Iris pigment epithelial cell (primary cell): Measurements from ENCODE around the gene ULBP2.
"Not testable (repeated sequence)": the region's sequence is repeated elsewhere in the genome, so short reads cannot be mapped to it uniquely, and the experiment has no call there.

Source experiments
- DNase-seq: peaks from one replicate; pipeline ENCODE4 v3.0.0-alpha.2; 2011; ENCODE audit warnings: low read depth

The ULBP2 gene

DNA sequence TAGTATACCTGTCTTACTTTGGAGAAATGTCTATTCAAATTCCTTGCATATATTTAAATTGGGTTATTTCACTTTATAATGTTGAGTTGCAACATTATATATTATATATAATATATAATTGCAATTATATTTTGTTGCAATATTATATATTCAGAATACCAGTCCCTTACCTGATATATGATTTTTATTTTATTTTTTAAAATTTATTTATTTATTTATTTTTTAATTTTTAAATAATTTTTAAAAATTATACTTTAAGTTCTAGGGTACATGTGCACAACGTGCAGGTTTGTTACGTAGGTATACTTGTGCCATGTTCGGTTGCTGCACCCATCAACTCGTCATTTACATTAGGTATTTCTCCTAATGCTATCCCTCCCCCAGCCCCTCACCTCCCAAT, 14.8 kb upstream of the ULBP2 start:
- DNase-seq, result not testable (repeated sequence)

DNA sequence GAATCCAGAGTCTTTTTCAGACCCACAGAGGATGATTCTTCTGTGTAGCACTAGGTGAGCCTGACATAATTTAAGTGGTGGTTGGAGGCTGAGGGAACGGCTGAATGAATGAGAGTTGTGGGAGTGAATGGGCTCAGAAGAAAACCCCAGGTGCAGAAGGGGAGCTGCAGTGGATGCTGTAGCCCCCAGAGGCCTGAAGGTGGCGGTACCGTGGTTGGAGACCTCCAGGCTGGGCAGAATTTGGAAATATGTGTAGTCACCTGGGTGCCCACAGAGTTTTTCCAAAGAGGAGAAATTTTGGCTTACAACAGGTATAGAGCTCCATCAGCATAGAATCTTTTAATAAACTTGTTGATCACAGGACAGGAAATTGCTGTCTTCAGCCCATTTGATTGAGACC, 12.4 kb upstream of the ULBP2 start:
- no peak for DNase-seq

DNA sequence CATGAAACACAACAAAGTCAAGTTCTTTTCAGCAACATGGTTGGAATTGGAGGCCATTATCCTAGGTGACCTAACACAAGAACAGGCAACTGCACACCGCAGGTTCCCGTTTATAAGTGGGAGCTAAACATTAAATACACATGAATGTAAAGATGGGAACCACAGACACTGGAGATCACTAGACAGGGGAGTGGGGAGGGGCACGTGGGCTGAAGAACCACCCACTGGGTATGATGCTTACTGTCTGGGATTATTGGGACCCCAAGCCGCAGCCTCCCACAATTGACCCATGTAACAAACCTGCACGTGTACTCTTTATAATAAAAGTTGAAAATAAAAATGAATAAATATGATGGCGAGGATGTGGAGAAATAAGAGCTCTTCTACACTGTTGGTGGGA, 10.3 kb upstream of the ULBP2 start:
- no peak for DNase-seq

DNA sequence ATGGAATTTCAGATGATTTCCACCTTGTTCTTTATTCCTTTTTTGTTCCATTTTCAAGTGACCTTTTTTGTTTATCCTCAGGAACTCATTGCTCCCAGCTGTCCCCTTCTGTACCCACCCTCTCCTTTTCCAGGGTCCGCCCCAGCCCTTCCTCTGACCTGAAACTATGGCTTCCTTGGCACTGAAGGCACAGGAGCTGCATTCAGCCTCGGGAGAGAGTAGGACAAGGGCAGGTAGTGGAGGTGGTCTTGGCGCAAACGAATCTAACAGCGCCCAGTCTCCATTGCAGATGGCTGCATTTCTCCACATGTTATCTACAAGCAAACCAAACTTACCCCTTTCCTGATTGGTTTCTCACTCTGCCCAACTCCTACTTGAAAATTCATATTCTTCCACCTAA, 8.8 kb upstream of the ULBP2 start:
- no peak for DNase-seq

DNA sequence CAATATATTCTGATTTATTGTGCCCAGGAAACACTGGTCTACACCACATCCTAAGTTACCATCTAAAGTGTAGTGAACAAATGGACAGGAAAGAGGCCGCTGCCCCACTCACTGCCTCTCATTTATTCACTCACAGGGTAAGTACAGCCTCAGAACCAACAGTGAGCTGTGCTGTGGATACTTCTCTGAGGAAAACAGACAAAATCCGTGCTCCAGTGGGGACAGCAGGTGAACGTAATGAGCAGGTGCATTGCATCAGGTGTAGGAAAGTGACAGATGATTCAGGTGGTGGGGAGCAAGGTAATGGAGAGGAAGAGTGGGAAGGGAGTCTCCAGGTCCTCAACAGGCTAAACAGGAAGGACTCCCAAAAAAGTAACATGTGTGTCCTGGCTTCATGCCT, 8.4 kb upstream of the ULBP2 start:
- no peak for DNase-seq

DNA sequence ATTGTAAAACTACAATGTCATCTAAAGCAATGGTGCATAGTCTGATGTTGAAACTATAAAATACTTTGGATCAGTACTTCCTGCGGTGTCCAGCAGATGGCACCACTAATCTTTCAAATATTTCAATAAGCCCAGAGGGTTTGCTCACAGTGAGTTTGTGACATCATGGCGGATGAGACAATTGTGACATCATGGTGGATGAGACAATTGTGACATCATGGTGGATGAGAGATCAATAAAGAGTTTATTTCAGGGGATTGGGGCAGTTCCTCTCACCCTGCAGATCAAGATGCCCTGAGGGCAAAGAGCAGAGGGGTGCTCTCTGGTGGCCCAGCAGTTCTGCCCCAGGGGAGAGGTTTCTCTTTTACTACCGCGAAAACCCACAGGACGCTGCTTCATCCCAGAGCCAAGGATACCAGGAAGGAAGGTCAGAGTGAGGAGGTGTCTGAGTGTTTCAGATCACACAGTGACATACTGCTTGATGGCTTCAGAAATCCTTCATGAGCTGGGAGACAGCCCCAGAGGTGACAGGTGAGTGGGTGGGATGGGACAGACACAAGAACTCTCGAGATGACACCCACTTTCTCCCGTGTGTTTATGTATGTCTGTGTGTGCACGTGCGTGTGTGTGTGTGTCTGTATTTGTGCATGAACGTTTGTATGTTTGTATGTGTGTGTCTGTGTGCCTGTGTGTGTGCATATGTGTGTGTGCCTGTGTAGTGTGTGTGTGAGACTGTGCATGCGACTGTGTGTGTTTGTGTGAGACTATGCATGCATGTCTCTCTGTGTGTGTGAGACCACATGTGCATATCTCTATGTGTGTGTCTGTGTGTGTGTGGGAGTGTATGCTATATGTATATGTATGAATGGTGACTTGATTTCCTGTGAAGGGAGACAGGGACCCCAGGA, 7.3 kb upstream of the ULBP2 start:
- peak; percentile 73 for DNase-seq

DNA sequence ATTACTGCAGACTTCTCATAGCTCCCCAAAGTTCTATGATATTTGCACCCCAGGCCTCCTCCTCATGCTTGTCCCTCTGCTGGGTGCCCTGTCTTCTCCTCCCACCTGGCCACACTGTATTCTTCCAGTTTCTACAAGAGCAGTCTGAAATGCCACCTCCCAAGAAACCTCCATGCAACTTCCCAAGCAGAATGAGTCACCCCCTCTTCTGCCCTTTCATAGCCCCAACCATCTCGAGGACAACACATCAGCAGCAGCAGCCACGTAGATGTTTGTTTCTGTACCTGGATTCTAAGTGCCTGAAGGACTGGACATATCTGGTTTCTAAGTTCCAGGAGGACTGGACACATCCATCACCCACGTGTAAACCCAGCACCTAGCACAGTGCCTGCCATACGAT, 6.6 kb upstream of the ULBP2 start:
- DNase-seq, result peak; percentile 41

DNA sequence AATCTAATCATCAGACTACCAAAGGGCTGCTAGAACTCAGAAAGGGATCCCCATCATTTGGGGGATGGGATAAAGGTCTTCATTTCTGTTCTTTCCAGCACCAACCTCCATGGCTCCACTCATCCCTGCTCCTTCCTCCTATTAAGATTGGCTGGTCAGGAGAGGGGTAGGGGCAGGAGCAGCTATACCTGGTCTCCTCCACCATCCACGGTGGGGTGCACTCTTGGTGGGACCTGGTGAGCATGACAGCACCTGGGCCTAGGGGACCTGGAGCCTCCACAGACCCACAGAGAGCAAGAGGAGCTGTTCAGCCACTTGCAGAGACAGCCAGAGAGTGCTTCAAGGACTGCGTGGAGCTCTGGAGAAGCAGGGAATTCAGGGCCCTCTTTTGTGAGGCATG, 6.1 kb upstream of the ULBP2 start:
- no peak for DNase-seq

DNA sequence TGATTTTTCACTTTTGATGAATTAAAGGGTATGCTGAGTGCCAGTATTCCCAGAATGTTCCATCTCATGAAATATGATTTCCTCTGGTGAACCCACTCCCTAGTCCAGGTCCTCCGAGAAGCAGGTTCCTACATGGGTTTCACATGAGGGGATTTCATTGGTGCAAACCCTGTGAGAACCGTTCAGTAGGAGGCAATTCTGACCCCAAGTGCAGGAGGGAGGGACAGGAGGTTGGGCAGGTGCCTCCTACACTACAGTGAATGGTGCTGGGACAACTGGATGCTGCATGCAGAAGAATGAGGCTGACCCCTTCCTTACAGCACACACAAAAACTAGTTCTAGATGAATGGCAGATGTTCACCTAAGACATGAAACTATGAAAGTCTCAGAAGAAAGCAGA, 5.1 kb upstream of the ULBP2 start:
- no peak for DNase-seq

DNA sequence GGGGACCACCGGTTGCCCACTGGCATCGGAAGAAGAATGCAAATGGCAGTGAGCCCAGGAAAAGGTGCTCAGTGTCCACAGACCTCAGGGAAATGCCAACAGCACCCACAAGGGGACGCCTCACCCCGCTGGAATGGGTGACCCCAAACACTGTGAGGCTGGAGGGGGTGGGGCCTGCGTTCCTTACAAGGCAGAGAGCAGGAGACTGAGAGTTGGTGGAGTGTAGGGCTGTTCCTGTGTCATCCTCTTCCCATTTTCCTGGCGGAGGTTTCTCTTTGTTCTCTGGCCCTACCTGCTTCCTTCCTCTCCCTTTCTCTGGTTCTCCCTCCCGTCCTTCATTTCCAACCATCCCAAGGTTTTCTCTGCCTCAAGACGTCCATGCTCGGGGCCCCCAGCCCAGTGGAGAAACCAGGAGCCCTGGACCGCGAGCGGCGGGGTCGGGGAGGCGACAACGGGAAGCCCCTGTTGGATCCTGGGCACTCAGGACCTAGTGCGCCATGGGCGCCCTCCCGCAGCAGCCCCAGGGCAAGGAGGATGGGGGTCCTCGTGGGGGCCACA, 3.7 kb upstream of the ULBP2 start:
- DNase-seq, result not testable (repeated sequence)

DNA sequence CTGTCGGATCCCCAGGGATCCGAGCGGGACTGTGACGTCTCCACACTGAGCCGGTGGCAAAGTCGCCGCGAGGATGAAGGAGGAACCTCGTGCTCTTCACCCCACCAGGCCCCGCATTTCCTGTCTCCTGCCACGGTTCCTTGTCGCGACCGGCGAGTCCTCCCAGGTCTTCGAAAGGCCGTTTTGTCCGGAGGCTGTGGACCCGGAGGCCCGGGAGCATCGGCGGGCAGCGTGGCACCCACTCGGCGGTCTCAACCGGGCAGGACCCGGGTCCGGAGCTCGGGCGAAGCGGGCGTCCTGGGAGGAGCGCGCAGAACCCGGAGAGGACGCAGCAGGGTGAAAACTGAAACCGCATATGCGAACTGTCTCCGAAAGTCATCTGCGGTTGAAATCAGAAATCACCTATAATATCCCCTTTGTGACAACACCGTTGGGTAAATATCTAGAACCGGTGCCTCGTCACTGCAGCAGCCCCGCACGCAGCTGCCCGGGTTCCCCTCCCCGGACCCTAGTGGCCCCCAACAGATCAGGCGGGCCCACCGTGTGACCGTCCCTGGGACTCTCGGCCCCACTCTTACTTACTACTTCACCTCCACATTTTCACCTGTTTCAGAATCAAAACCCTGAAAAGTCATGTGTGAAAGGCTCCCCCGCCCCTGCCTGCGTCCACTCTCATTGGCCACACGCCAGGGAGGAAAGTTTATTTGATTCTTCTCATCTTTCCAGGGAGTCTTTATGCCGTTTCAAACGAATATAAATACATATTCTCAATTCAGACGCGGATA, 3.1 kb upstream of the ULBP2 start:
- peak; percentile 23 for DNase-seq

DNA sequence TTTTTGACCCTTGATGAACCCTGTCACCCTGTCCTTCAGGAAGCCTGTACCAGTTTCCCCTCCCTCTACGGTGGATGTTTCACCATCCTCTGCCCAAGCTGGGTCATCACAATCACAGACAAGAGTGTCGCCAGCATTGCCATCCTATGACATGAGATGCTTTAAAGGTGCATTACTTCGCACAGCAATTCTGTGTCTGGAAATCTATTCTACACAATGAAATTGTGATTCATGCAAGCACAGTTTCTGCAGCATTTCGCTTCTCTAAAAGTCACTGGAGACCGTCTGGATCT, 2.5 kb upstream of the ULBP2 start:
- DNase-seq, result no peak

DNA sequence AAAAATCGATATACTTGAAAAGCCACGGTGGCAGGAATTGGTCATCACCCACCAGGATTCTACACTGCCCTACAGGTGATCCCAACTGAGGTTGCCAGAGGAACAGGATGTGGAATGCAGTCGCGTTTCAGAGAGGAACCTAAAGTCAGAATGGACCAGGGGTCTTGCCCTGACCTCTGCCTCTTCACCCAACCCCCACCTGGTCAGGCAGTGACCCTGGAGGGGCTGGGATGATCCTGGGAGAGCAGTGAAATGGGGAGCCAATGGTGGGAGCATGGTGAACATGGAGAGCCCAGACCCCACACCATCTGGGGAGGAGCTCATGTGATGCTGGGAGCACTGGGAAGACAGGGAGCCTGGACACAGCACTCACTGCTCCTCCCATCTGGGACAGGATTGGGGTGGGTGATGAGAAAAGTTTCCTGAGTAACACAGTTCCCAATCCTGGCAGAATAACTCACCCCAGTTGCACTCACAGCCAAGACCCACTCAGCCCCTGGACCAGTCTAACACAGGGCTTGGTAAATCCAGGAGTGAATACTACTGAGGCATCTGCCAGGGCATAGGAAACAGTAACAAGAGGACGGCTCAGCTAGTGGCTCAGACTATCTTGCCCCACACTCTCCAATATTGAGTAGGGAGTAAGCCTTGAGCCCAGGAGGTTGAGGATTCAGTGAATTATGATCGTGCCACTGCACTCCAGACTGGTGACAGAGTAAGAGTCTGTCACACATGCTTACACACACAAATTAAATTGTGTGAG, 1.7 kb upstream of the ULBP2 start:
- DNase-seq, result no peak

DNA sequence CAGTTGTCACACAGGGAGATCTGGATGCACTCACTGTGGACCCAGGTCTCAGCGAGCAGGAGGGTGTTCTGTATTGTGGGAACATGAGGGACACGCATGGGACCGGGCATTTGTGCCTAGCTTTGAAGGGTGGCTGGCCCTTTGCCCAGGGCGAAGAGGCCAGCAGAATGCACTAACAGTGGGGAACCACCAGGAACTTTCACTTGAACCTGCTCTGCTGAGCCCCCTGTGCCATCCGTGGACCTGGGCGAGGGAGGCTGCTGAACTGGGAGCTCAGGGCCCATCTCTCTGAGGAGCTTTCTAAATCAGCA, 1.2 kb upstream of the ULBP2 start:
- no peak for DNase-seq

DNA sequence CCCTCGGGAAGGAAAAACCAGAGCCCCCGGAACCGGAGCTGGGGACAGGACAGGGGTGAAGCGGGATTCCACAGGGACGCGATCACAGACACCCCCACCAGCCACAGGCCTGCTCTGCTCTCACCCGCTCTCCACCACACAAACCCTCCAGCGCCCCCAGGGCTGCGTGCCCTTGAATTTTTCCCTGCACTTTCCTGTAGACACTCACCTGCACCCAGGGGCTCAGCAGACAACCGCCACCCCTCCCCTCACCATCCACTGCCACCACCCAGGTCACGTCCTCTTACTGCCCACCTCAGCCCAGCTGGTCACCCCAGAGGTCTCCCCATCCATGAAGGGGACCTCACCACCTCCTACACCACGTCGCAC, 631 bp downstream of the ULBP2 start:
- DNase-seq, result no peak

DNA sequence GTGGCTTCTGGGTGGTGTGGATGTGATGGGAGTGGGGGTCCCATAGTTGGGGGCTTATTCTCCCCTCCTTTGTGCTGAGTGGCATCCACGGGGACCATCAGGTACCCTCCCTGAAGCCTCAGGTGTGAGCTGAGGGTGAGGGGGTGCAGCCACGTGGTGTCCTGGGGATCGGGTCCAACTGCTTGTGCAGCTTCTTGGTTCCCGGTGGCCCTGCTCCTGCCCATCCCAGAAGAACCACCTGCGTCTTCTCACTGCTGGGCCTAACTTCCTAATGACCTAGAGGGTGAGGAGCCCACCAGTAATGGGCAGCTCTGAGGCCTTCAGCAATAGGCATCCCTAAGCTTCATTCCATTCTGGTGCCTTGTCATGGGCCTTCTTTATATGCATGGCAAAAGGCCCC, 1.5 kb downstream of the ULBP2 start:
- DNase-seq, result not testable (repeated sequence)

DNA sequence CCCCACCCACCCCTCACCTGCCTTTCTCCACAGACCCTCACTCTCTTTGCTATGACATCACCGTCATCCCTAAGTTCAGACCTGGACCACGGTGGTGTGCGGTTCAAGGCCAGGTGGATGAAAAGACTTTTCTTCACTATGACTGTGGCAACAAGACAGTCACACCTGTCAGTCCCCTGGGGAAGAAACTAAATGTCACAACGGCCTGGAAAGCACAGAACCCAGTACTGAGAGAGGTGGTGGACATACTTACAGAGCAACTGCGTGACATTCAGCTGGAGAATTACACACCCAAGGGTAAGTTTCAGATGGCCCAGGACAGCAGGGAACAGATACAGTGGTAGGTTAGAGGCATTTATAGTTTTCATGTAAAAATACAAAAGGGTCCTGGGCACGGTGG, 3.5 kb downstream of the ULBP2 start:
- not testable (repeated sequence) for DNase-seq

DNA sequence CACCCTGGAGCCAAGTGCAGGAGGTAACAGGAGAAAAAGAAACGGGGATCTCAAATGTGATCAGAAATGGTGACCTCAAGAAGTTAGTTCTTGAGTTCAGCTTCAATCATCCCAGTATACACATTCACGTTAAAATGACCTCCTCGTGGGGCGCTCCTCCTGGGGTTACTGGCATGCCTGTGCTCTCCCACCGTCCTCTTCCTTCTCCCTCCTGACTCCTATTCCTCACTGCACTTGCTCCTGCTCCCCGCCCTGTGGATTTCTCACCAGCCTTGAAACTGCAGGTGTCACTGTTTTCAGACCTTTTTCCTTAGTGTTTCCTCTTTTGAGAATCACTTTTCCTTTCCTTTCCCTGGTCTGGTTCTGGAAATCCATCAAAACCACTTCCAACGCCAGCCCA, 4.8 kb downstream of the ULBP2 start:
- not testable (repeated sequence) for DNase-seq

DNA sequence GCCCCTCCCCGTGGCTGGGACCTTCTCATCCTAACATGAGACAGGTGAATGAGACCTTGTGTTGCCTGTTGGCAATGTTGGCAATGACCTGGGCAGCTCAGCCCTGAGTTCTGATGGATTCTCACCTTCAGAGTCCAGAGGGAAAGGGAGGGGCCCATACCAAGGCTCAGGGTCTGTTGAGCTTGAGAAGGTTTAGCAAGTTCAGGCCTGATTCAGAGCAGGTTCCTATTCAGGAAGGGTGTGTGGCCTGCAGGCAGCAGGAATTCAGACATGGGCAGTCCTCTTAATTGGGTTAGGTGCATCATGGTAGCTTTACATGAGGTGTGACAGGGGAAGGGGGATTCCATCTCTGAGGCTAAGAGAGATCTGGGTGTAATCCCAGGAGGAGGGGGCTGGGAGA, 5.7 kb downstream of the ULBP2 start:
- not testable (repeated sequence) for DNase-seq

DNA sequence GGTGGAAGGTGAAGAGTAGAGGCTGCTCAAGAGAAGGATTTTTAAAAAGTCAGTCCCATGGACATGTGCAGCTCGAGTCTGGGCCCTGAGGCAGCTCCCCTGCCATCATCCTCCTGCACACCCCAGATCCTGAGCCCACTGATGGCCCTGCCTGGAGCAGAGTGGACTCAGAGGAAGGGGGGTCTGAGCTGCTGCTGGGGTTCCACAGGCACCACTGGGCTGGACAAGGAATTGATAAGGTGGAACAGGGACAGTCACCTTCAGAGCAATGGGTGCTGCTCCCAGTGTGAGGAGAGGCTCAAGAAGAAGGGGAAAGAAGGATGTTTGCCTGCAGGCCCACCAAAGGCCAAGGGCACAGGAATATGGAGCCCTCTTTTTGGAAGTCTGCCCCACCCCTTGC, 6.2 kb downstream of the ULBP2 start:
- DNase-seq, result no peak

DNA sequence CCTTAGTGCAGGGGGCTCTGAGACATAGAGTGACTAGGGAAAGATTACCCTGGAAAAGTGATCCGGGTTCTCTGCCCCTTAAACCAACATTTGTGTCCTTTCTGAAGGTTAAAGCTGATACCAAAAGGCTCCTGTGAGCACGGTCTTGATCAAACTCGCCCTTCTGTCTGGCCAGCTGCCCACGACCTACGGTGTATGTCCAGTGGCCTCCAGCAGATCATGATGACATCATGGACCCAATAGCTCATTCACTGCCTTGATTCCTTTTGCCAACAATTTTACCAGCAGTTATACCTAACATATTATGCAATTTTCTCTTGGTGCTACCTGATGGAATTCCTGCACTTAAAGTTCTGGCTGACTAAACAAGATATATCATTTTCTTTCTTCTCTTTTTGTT, 6.8 kb downstream of the ULBP2 start:
- DNase-seq, result no peak

DNA sequence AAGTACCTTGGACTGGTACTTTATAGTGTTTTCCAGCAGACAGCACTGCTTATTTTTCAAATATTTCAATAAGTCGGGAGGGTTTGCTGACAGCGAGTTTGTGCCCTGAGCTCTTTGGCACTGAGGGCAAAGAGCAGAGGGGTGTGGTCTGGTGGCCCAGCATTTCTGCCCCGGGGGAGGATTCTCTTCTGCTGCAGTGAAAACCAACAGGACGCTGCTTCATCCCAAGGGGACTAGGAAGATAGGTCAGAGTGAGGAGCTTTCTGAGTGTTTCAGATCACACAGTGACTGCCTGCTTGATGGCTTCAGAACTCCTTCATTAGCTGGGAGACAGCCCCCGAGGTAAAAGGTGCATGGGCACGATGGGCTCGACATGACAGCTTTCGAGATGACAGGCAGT, 8.6 kb downstream of the ULBP2 start:
- DNase-seq, result no peak

DNA sequence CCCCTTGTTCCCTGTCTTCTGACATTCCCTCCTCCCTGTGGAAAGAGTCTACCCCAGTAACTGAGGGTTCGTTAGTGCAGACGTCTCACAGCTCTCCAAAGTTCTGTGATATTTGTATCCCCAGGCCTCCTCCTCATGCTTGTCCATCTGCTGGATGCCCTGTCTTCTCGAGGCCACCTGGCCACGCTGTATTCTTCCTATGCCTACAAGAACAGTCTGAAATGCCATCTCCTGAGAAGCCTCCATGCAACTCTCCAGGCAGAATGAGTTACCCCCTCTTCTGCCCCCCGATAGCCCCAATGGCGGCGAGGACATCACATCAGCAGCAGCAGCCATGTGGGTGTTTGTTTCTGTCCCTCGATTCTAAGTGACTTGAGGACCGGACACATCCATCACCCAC, 9.3 kb downstream of the ULBP2 start:
- DNase-seq, result no peak
